GM10248 (cell line): ENCODE measurements around the gene CDKL2.
"Not testable (repeated sequence)": the region's sequence is repeated elsewhere in the genome, so short reads cannot be mapped to it uniquely, and the experiment has no call there.

Source experiments
- CTCF ChIA-PET: fragments of 300-600 bp; sonication (Branson Sonifier 250); formaldehyde crosslinking; extraction: SDS; loops from one replicate; lab custom pipeline; 2021; ENCODE audit warnings: antibody characterized with exemption; lab: Yijun Ruan, JAX
- POLR2A ChIA-PET: fragments of 350-650 bp; sonication (Branson Sonifier 250); formaldehyde crosslinking; extraction: SDS; loops from one replicate; lab custom pipeline; 2020; ENCODE audit warnings: antibody characterized with exemption; lab: Yijun Ruan, JAX
- DNase-seq: peaks from one replicate; pipeline ENCODE4 v3.0.0; 2012; ENCODE audit errors: extremely low spot score
- TF ChIP-seq, protein P1 (sequence below): IDR thresholded peaks from 2 replicates; pipeline ENCODE4 v1.5.1; 2012; ENCODE audit warnings: mild to moderate bottlenecking, low read depth; ENCODE audit errors: extremely low read depth, missing control alignments, control extremely low read depth

Gene CDKL2

DNA sequence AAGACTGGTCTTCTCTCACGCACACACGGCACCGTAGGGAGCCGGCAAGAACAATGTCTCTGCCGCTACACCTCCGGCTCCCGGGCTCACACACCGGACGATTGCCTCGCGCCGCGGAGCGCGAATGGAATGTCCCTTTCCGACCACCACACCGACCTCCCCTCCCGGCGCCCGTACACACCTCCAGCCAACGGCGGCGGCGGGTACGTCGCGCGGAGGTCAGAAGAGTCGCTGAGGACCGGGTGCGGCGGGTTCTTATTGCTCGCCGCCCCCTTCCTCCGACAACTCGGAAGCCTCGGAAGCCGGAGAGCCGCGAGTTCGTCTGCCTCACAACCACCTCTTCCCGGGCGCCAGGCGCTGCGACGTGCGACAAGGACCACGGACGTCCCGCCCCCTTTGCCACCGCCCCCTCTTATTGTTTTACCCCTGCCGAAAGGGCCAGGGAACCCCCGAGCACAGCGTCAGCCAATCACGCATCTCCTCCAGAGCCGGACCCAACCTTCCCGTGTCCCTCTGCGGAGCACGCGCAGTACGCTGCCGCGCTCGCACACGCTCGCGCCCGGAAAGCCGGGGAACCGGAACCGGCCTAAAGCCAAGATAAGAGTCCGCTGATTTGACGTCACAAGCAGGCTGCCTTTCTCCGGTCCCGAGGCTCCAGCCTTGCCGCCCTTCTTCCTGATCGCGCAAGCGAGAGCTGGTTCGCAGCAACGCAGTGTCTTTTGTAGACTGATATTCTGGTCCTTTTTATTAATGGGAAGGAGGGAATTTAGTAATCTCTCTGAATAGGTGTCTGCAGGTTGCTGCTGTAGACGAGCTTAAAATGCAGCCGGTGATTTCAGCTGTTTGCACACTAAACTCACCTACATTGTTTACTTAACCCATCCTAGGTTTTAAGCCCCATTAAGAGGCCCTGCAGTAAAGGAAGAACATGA, 43.0 kb upstream of the CDKL2 start, which contains the start of gene G3BP2:
G3BP2 (minus strand) TSS at position 385 of the 932 bp plus-strand sequence. CDS start 11,386 bp downstream, outside the sequence.
- TF ChIP-seq, protein P1, sequence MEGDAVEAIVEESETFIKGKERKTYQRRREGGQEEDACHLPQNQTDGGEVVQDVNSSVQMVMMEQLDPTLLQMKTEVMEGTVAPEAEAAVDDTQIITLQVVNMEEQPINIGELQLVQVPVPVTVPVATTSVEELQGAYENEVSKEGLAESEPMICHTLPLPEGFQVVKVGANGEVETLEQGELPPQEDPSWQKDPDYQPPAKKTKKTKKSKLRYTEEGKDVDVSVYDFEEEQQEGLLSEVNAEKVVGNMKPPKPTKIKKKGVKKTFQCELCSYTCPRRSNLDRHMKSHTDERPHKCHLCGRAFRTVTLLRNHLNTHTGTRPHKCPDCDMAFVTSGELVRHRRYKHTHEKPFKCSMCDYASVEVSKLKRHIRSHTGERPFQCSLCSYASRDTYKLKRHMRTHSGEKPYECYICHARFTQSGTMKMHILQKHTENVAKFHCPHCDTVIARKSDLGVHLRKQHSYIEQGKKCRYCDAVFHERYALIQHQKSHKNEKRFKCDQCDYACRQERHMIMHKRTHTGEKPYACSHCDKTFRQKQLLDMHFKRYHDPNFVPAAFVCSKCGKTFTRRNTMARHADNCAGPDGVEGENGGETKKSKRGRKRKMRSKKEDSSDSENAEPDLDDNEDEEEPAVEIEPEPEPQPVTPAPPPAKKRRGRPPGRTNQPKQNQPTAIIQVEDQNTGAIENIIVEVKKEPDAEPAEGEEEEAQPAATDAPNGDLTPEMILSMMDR: no peak
- ChIA-PET CTCF (interaction anchor here (1.0 to 3.5 kb wide), 4 partner anchors 11 to 51 kb away, joined by 3 to 20 read pairs (median 3); partner anchors contain the start of gene USO1), POLR2A (interaction anchor here (1.1 to 1.2 kb wide), 2 partner anchors 29 to 51 kb away, joined by 3 read pairs; partner anchors contain the start of gene USO1)
- peak; percentile 98 for DNase-seq

GRCh38 chr4:75672461-75673026, 42.2 kb upstream of the CDKL2 start:
- ChIA-PET CTCF (interaction anchor here (1.1 to 3.5 kb wide), 2 partner anchors 15 to 51 kb away, joined by 3 to 20 read pairs; partner anchors contain the start of gene USO1), POLR2A (interaction anchor here (1.1 kb wide), 1 partner anchor 28 kb away, joined by 3 read pairs; no protein-coding TSS in a partner anchor)
- TF ChIP-seq, protein P1: no peak
- DNase-seq: peak; percentile 65

DNA sequence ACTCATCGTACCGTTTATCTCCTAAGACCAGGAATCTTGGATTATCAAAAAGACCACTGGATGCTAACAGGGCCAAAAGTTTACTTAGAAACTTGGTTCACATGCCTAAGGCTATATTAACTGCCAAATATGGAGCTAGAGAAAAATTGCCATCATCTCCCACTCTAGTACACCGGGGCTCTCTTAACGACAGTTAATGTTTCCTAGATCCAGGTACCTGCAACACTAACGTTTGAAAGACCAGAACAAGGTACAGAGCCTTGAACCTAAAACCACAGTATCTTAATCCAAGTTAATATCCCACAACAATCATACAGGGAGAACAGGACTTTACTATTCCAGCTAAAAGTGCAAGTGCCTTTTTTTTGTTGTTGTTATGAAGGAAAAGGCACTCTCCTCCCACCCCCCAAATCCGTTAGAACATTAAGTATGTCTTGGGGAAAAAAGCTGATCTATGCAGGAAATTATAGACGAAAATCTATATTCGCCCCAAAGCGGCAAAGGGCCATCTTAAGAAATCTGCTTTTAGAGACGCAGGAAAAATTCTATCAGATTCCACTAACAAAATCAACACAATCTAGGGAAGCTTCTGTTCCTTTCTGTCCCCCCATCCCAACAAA, 41.6 kb upstream of the CDKL2 start:
- DNase-seq: no peak
- TF ChIP-seq, protein P1: no peak
- CTCF ChIA-PET: interaction anchor here (1.1 to 8.6 kb wide), 3 partner anchors 15 to 52 kb away, joined by 3 to 63 read pairs (median 20); partner anchors contain the start of gene USO1
- POLR2A ChIA-PET: no interaction called here

DNA sequence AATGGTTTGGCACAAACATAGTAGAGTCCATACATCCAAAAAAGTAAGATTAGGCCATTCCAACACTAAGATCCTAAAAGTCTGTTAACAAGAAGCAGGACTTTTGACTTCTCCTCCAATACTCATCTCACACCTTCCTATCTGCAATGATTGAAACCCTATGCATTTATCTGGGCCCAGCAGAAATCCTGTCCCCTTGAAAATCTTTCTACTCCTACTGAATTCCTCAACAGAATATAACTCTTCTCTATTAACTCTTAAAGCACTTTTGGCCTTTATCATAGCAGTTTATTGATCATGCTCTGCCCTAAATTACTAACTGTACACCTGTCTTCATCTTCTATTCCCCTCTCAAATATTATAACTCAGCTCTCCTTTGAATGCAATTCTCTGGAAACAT, 38.3 kb upstream of the CDKL2 start:
- ChIA-PET CTCF (interaction anchor here (1.2 to 8.6 kb wide), 7 partner anchors 12 to 56 kb away, joined by 3 to 63 read pairs (median 4); partner anchors contain the start of gene USO1), POLR2A (interaction anchor here (1.4 to 2.2 kb wide), 2 partner anchors 27 to 56 kb away, joined by 4 to 7 read pairs; partner anchors contain the start of gene USO1)
- DNase-seq: no peak
- TF ChIP-seq, protein P1: no peak

DNA sequence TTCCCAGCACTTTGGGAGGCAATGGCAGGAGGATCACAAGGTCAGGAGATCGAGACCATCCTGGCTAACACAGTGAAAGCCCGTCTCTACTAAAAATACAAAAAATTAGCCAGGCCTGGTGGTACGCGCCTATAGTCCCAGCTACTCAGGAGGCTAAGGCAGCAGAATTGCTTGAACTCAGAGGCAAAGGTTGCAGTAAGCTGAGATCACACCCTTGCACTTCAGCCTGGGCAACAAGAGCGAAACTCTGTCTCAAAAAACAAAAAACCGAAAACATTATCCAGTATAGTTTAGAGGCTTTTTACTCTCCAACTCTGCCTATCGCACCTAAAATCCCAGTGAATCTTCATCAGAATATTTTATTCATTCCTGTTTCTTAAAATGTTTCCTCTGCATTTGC, 37.3 kb upstream of the CDKL2 start:
- DNase-seq: not testable (repeated sequence)
- CTCF ChIA-PET: interaction anchor here (1.4 to 8.6 kb wide), 4 partner anchors 11 to 24 kb away, joined by 4 to 63 read pairs (median 7); no protein-coding TSS in a partner anchor
- POLR2A ChIA-PET: interaction anchor here (1.4 kb wide), 1 partner anchor 57 kb away, joined by 4 read pairs; the partner anchor contains the start of gene USO1

DNA sequence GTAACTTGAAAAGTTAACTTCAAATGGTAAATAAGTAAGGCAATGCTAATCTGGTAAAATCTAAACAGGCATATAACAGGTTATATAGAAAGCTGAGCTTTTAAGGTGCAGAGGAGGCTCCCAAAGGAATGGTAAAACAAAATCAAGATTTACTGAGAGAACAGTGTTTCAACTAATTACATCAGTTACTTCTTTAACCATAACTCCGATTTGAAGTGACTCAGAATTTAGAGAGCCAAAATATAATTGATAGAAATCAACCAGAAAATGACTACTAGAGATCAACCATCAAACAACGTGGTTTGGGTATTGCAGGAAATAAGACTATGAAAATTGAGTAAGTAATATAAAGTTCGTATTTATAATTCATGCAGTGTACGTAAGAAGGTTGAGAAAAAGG, 36.0 kb upstream of the CDKL2 start:
- ChIA-PET CTCF (interaction anchor here (1.5 to 8.6 kb wide), 2 partner anchors 10 to 17 kb away, joined by 4 to 63 read pairs; no protein-coding TSS in a partner anchor), POLR2A (no interaction called here)
- DNase-seq: no peak
- TF ChIP-seq, protein P1: no peak

- DNase-seq, POLR2A ChIA-PET: not testable (repeated sequence)
- CTCF ChIA-PET: interaction anchor here (0.9 to 8.6 kb wide), 2 partner anchors 8 to 60 kb away, joined by 3 to 63 read pairs; partner anchors contain the start of gene USO1
Observed at GRCh38 chr4:75664604-75665003, 34.3 kb upstream of the CDKL2 start.
